ENCODE data around the gene VSIG10L. TPM values are rescaled to one million over a fixed set of nuclear protein-coding genes. Genes with fewer than 3 reads are reported as not detected.

The VSIG10L gene
- total and polyA plus RNA-seq, 2 experiments from 2014 or later: 0.61 to 1.7 TPM

DNA sequence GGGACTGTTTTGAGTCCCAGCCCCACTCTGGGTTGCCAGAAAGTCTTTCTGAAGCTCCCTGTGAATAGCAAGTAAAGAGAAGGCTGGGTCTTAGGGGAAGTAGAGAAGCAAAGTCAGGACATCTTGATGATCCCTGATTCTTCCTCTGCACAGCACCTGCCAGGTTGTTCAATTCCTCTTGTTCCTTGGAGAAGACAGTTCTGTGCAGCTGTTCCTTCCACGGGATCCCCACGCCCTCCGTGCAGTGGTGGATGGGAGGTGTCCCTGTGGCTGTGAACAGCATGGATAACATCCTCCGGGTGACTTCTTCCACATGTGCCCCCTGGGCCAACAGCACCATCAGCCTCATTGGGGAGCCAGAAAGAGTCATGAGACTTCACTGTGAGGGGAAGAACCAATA lies 59.6 kb downstream of the VSIG10L start:
- H3K27ac ChIP-seq: no peak overlapping the region
- H2AFZ ChIP-seq: no peak overlapping the region
- H3K4me2 ChIP-seq (ENCODE audit: unreplicated experiment): no peak overlapping the region
- no peaks in the 10 kb centered on the region for H3K9me3 ChIP-seq (ENCODE audit: low read depth)
- no peaks in the 10 kb centered on the region for H3K79me2 ChIP-seq (ENCODE audit: insufficient read depth)
- no peaks in the 10 kb centered on the region for H3K4me1 ChIP-seq (ENCODE audit: insufficient read depth)
- H3K36me3 ChIP-seq (ENCODE audit: low read depth): no peaks in the 10 kb centered on the region
- TF ChIP-seq EZH2 (IDR thresholded peaks at IDR 0.05; ENCODE audit: insufficient read depth, poor library complexity, severe bottlenecking) (no peak), EZH2phosphoT487 (IDR thresholded peaks at IDR 0.05; ENCODE audit: insufficient read depth, low read depth) (no peak)
- WGBS, 2 experiments (ENCODE audit: low coverage in 1 of 2, low lambda C conversion rate in 2 of 2, missing lambda C conversion rate in 2 of 2): 16 to 18% methylated on average over 4 of the region's 4 CpGs
- H3K9me2 ChIP-seq (ENCODE audit: insufficient read depth): no peaks in the 10 kb centered on the region
- H3K4me3 ChIP-seq: no peak overlapping the region
- DNase-seq: no peak
- in situ Hi-C loops (cut with MboI): no loop called here
- no peak overlapping the region for H3K9ac ChIP-seq
- H3K27me3 ChIP-seq (replicated peaks; ENCODE audit: insufficient read depth): no peaks in the 10 kb centered on the region
- no peaks in the 10 kb centered on the region for H4K20me1 ChIP-seq (ENCODE audit: insufficient read depth)
- no peaks in the 10 kb centered on the region for H3F3A ChIP-seq (ENCODE audit: insufficient read depth)

Other genes with a start within 250 kb of the VSIG10L start
- 9.0 and 11.3 TPM in 2 replicates for gene CTU1, start 233.7 kb downstream of the VSIG10L start, total RNA-seq (2014; rRNA removed; shearing (Covaris generic))
- gene CTU1, start 233.7 kb downstream of the VSIG10L start, polyA plus RNA-seq (2016; fragmentation: Nextera tagmentation; extraction: Ambion mirVana): 4.2 and 4.4 TPM in 2 replicates
- not detected in 2 replicates for gene SIGLEC9, start 217.2 kb downstream of the VSIG10L start, total RNA-seq (2014; rRNA removed; shearing (Covaris generic))
- gene SIGLEC9, start 217.2 kb downstream of the VSIG10L start, polyA plus RNA-seq (2016; fragmentation: Nextera tagmentation; extraction: Ambion mirVana): not detected in 2 replicates
- not detected in 2 replicates for gene SIGLEC7, start 199.8 kb downstream of the VSIG10L start, total RNA-seq (2014; rRNA removed; shearing (Covaris generic))
- not detected in 2 replicates for gene SIGLEC7, start 199.8 kb downstream of the VSIG10L start, polyA plus RNA-seq (2016; fragmentation: Nextera tagmentation; extraction: Ambion mirVana)
- gene CD33, start 117.1 kb downstream of the VSIG10L start, total RNA-seq (2014; rRNA removed; shearing (Covaris generic)): not detected in 2 replicates
- 0.30 TPM in 1 of 2 replicates, not detected in the other for gene CD33, start 117.1 kb downstream of the VSIG10L start, polyA plus RNA-seq (2016; fragmentation: Nextera tagmentation; extraction: Ambion mirVana)
- not detected in 2 replicates for gene SIGLECL1, start 91.1 kb downstream of the VSIG10L start, total RNA-seq (2014; rRNA removed; shearing (Covaris generic))
- not detected in 2 replicates for gene SIGLECL1, start 91.1 kb downstream of the VSIG10L start, polyA plus RNA-seq (2016; fragmentation: Nextera tagmentation; extraction: Ambion mirVana)
- gene IGLON5, start 30.5 kb downstream of the VSIG10L start, total RNA-seq (2014; rRNA removed; shearing (Covaris generic)): not detected in 2 replicates
- not detected in 2 replicates for gene IGLON5, start 30.5 kb downstream of the VSIG10L start, polyA plus RNA-seq (2016; fragmentation: Nextera tagmentation; extraction: Ambion mirVana)
- gene ETFB, start 24.2 kb upstream of the VSIG10L start, total RNA-seq (2014; rRNA removed; shearing (Covaris generic)): 84.3 and 95.9 TPM in 2 replicates
- gene ETFB, start 24.2 kb upstream of the VSIG10L start, polyA plus RNA-seq (2016; fragmentation: Nextera tagmentation; extraction: Ambion mirVana): 141 and 146 TPM in 2 replicates
- gene CLDND2, start 26.9 kb upstream of the VSIG10L start, total RNA-seq (2014; rRNA removed; shearing (Covaris generic)): not detected in 2 replicates
- gene CLDND2, start 26.9 kb upstream of the VSIG10L start, polyA plus RNA-seq (2016; fragmentation: Nextera tagmentation; extraction: Ambion mirVana): 0.93 and 1.0 TPM in 2 replicates
- not detected in 2 replicates for gene NKG7, start 30.5 kb upstream of the VSIG10L start, total RNA-seq (2014; rRNA removed; shearing (Covaris generic))
- gene NKG7, start 30.5 kb upstream of the VSIG10L start, polyA plus RNA-seq (2016; fragmentation: Nextera tagmentation; extraction: Ambion mirVana): not detected in 2 replicates
- not detected in 2 replicates for gene LIM2, start 45.8 kb upstream of the VSIG10L start, total RNA-seq (2014; rRNA removed; shearing (Covaris generic))
- not detected in 2 replicates for gene LIM2, start 45.8 kb upstream of the VSIG10L start, polyA plus RNA-seq (2016; fragmentation: Nextera tagmentation; extraction: Ambion mirVana)
- gene C19orf84, start 48.5 kb upstream of the VSIG10L start, total RNA-seq (2014; rRNA removed; shearing (Covaris generic)): not detected in 2 replicates
- gene C19orf84, start 48.5 kb upstream of the VSIG10L start, polyA plus RNA-seq (2016; fragmentation: Nextera tagmentation; extraction: Ambion mirVana): not detected in 2 replicates
- gene SIGLEC10, start 75.5 kb upstream of the VSIG10L start, total RNA-seq (2014; rRNA removed; shearing (Covaris generic)): not detected in 2 replicates
- not detected in 2 replicates for gene SIGLEC10, start 75.5 kb upstream of the VSIG10L start, polyA plus RNA-seq (2016; fragmentation: Nextera tagmentation; extraction: Ambion mirVana)
- gene SIGLEC8, start 116.3 kb upstream of the VSIG10L start, total RNA-seq (2014; rRNA removed; shearing (Covaris generic)): not detected in 2 replicates
- gene SIGLEC8, start 116.3 kb upstream of the VSIG10L start, polyA plus RNA-seq (2016; fragmentation: Nextera tagmentation; extraction: Ambion mirVana): not detected in 2 replicates
- not detected in 2 replicates for gene CEACAM18, start 136.4 kb upstream of the VSIG10L start, total RNA-seq (2014; rRNA removed; shearing (Covaris generic))
- gene CEACAM18, start 136.4 kb upstream of the VSIG10L start, polyA plus RNA-seq (2016; fragmentation: Nextera tagmentation; extraction: Ambion mirVana): not detected in 2 replicates
- not detected in 2 replicates for gene SIGLEC12, start 159.7 kb upstream of the VSIG10L start, total RNA-seq (2014; rRNA removed; shearing (Covaris generic))
- gene SIGLEC12, start 159.7 kb upstream of the VSIG10L start, polyA plus RNA-seq (2016; fragmentation: Nextera tagmentation; extraction: Ambion mirVana): not detected in 2 replicates
- gene SIGLEC6, start 189.5 kb upstream of the VSIG10L start, total RNA-seq (2014; rRNA removed; shearing (Covaris generic)): not detected in 2 replicates
- gene SIGLEC6, start 189.5 kb upstream of the VSIG10L start, polyA plus RNA-seq (2016; fragmentation: Nextera tagmentation; extraction: Ambion mirVana): not detected in 2 replicates
- gene ZNF175, start 229.1 kb upstream of the VSIG10L start, total RNA-seq (2014; rRNA removed; shearing (Covaris generic)): 2.4 and 2.9 TPM in 2 replicates
- 2.6 and 2.9 TPM in 2 replicates for gene ZNF175, start 229.1 kb upstream of the VSIG10L start, polyA plus RNA-seq (2016; fragmentation: Nextera tagmentation; extraction: Ambion mirVana)